Keratinocyte (primary cell): Measurements from ENCODE around the gene CEP152. TPM values are rescaled to one million over a fixed set of nuclear protein-coding genes. Genes with fewer than 3 reads are reported as not detected.
"Not testable (repeated sequence)": the region's sequence is repeated elsewhere in the genome, so short reads cannot be mapped to it uniquely, and the experiment has no call there.

ENCODE experiments used
- DNase-seq: peaks from one replicate; pipeline ENCODE4 v3.0.0-alpha.2; 2011; ENCODE audit warnings: low read depth, missing footprints, low spot score
- FAIRE-seq: peaks from 2 replicates; lab custom pipeline; 2011; peaks lifted over from hg19 to GRCh38; lab: Jason Lieb, UNC
- H2AFZ ChIP-seq: 2 replicates; pipeline ENCODE4 v1.6.0; 2012; ENCODE audit warnings: low read length, control low read depth, inconsistent platforms; ENCODE audit not compliant: control insufficient read depth
- H3K27ac ChIP-seq: 2 replicates; pipeline ENCODE4 v1.5.1; 2011; ENCODE audit warnings: low read length; ENCODE audit not compliant: control insufficient read depth, insufficient read depth
- H3K27me3 ChIP-seq: 3 replicates; pipeline ENCODE4 v1.6.0; 2011; ENCODE audit warnings: low read length; ENCODE audit not compliant: control insufficient read depth, insufficient read depth; ENCODE audit errors: extremely low read depth
- H3K36me3 ChIP-seq, 2 experiments: 2 replicates in 1 of 2; 3 replicates in 1 of 2; pipeline ENCODE4 v1.5.1; 2011; ENCODE audit warnings: low read length in 2 of 2, mild to moderate bottlenecking in 1 of 2; ENCODE audit not compliant: control insufficient read depth in 2 of 2, insufficient read depth in 2 of 2; ENCODE audit errors: extremely low read depth in 1 of 2
- H3K4me1 ChIP-seq: 3 replicates; pipeline ENCODE4 v1.5.1; 2011; ENCODE audit warnings: low read length; ENCODE audit not compliant: control insufficient read depth, insufficient read depth; ENCODE audit errors: extremely low read depth
- H3K4me2 ChIP-seq: 3 replicates; pipeline ENCODE4 v1.6.0; 2011; ENCODE audit warnings: low read depth, low read length; ENCODE audit not compliant: control insufficient read depth, insufficient read depth; ENCODE audit errors: extremely low read depth
- H3K4me3 ChIP-seq, 3 experiments: fragments of 200-600 bp in 1 of 3; sonication (generic) in 1 of 3; 2 replicates in 2 of 3; 3 replicates in 1 of 3; pipeline ENCODE4 v1.5.1; 2011 to 2016; ENCODE audit warnings: low read length in 3 of 3, mild to moderate bottlenecking in 3 of 3, control low read depth in 2 of 3, inconsistent platforms in 1 of 3, low read depth in 1 of 3, mixed read lengths in 1 of 3, mixed run types in 1 of 3, moderate library complexity in 1 of 3; ENCODE audit not compliant: control insufficient read depth in 2 of 3, insufficient read depth in 2 of 3; ENCODE audit errors: extremely low read depth in 1 of 3
- H3K79me2 ChIP-seq: 2 replicates; pipeline ENCODE4 v1.6.0; 2012; ENCODE audit warnings: low read length; ENCODE audit not compliant: control insufficient read depth, insufficient read depth
- H3K9ac ChIP-seq: 3 replicates; pipeline ENCODE4 v1.6.0; 2011; ENCODE audit warnings: low read length; ENCODE audit not compliant: control insufficient read depth, insufficient read depth; ENCODE audit errors: extremely low read depth
- H3K9me1 ChIP-seq: 3 replicates; pipeline ENCODE4 v1.6.0; 2011; ENCODE audit warnings: low read length; ENCODE audit not compliant: control insufficient read depth, insufficient read depth; ENCODE audit errors: extremely low read depth
- H3K9me3 ChIP-seq: 2 replicates; pipeline ENCODE4 v1.5.1; 2012; ENCODE audit warnings: low read depth, low read length; ENCODE audit not compliant: control insufficient read depth
- H4K20me1 ChIP-seq: 3 replicates; pipeline ENCODE4 v1.6.0; 2011; ENCODE audit warnings: low read length; ENCODE audit not compliant: control insufficient read depth, insufficient read depth; ENCODE audit errors: extremely low read depth
- CTCF ChIP-seq, 3 experiments: IDR thresholded peaks in 1 of 3; conservative IDR thresholded peaks in 1 of 3; optimal IDR thresholded peaks in 1 of 3; 2 replicates in 2 of 3; 3 replicates in 1 of 3; pipeline versions ENCODE3 to v1.5.1; 2011; ENCODE audit warnings: low read length in 3 of 3, mild to moderate bottlenecking in 3 of 3, moderate library complexity in 2 of 3, control low read depth in 1 of 3, inconsistent platforms in 1 of 3; ENCODE audit not compliant: insufficient read depth in 2 of 3; ENCODE audit errors: extremely low read depth in 1 of 3
- EZH2 ChIP-seq: IDR thresholded peaks from one replicate; pipeline ENCODE4 v1.6.1; 2012; ENCODE audit warnings: inconsistent platforms, mild to moderate bottlenecking, low read length, moderate library complexity
- dilution Hi-C: fragments of 300-500 bp; cut with MboI; formaldehyde crosslinking; loops from one replicate; pipeline ENCODE4 v1.7.0; 2020; ENCODE audit warnings: low sequenced_read_pairs; ENCODE audit not compliant: extremely low pct_ligation_motif_present
- polyA plus RNA-seq, 5 experiments: library from polyadenylated mRNA; depleted of rRNA in 3 of 5; stranded (reverse) in 3 of 5; stranded (forward) in 1 of 5; unstranded in 1 of 5; fragments of >200 nt; gene quantifications; 1 replicate in 1 of 5; 2 replicates in 3 of 5; 3 replicates in 1 of 5; pipeline versions ENCODE4 v1.2.1 to v1.2.3, GENCODE V29; 2011 to 2012; ENCODE audit warnings: missing spikeins in 2 of 5, low read depth in 1 of 5, low replicate concordance in 1 of 5

Gene CEP152
- polyA plus RNA-seq, 1 donor (not counting 4 experiments of a cell fraction or from before 2014, with no cell fraction given) = 4.0 TPM

DNA sequence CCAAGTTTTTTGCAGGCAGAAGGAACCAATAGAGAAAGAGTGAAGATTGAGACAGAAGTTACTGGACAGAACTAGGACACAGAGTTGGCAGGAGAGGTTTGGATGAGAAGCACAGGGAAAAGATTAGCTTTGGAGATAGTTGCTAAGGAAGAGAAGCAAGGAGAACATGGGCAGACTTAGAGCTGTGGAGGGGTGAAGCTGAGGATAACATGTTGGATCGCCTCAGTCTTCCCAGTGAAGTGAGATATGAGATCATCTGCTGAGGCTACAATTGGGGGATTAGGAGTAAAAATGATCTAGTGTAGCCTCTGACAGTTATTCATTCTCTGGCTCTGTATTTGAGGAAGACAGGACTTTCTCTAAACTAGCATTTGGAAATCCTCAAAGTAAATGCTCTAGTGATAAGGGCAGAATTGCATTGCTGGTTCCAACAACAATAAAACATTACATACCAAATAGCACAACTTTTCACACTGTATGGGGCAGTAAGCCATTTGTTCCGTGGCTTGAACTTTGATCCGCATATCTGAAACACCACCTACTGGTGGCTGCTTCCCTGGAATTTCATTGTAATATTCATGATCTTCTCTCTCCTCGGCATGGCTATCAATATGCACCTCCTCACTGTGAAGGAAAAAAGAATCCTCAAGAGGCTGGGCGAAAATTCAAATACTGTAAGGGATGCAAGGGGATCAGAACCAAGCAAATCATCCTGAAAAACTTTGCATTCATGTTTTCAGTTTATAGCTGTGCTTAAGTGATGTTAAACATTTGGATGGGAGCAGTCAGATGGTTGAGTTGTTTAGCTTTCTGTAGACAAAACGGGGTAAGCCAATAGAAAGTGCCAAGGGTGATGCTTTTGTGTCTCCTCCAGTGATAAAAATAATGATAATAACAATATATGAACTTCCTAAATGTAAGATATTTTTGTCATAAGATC is 44.9 kb upstream of the CEP152 start:
- TF ChIP-seq EZH2 (no peak), CTCF (optimal IDR thresholded peaks at IDR 0.05 in 1 of 3, IDR thresholded peaks at IDR 0.05 in 1 of 3, conservative IDR thresholded peaks at IDR 0.05 in 1 of 3; ENCODE audit: extremely low read depth in 1 of 3, insufficient read depth in 2 of 3, low read length in 3 of 3) (peak; percentile 58 to 76 (median 65))
- Histone ChIP-seq H3K4me1 (peaks cover 4% of the 10 kb centered on the region), H4K20me1 (no peaks in the 10 kb centered on the region), H3K79me2 (no peaks in the 10 kb centered on the region), H2AFZ (peak overlapping the region; percentile 28), H3K27me3 (no peaks in the 10 kb centered on the region), H3K36me3 (no peaks in the 10 kb centered on the region), H3K9ac (no peak overlapping the region), H3K4me2 (peak overlapping the region; percentile 2), H3K27ac (no peak overlapping the region), H3K9me3 (no peaks in the 10 kb centered on the region), H3K4me3 (no peak overlapping the region), H3K9me1 (no peaks in the 10 kb centered on the region)
- peak; percentile 85 for FAIRE-seq
- DNase-seq = no peak
- dilution Hi-C loops = no loop called here

DNA sequence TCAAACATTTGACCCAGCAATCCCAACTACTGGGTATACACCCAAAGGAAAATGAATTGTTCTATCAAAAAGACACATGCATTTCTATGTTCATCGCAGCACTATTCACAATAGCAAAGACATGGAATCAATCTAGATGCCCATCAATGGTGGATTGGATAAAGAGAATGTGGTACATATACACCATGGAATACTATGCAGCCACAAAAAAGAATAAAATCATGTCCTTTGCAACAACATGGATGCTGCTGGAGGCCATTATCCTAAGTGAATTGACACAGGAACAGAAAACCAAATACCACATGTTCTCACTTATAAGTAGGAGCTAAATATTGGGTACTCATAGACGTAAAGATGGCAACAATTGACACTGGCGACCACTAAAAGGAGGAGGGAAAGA is 43.6 kb upstream of the CEP152 start:
- H3K36me3 ChIP-seq, H3K79me2 ChIP-seq, DNase-seq, H3K9me1 ChIP-seq, H3K9me3 ChIP-seq, H2AFZ ChIP-seq, H3K4me3 ChIP-seq, H3K27ac ChIP-seq, H3K4me2 ChIP-seq, H4K20me1 ChIP-seq, H3K27me3 ChIP-seq, FAIRE-seq, H3K9ac ChIP-seq, H3K4me1 ChIP-seq, dilution Hi-C loops: not testable (repeated sequence)
